Measurements from ENCODE around the gene MB.

DNA sequence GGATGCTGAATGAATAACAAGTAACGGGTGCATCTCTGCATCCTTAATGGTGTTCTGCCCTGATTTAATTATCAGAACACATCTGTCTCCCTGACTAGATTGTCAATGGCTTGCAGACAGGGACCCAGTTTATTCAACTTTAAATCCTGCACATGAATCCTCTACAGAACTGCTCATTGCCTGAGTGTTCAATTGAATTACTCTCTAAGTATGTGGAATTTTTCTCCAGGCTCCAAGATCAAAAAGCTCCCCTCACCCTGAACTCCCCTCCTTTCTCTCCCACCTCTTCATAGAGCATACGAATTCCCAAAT, 11.8 kb downstream of the MB start:
- TF ChIP-seq POLR2A (IDR thresholded peaks at IDR 0.05; ENCODE audit: low read depth, low read length) (no peak), SPI1 (IDR thresholded peaks at IDR 0.05; ENCODE audit: low read depth, low read length) (no peak)

Measured in GM12891 (cell line).